Activated CD4-positive, alpha-beta T cell treated with anti-CD3 and anti-CD28 coated beads for 36 hours (primary cell): ENCODE data around the gene EHBP1. TPM values are rescaled to one million over a fixed set of nuclear protein-coding genes. Genes with fewer than 3 reads are reported as not detected.

Experiments
- ATAC-seq: fragments of 200-7000 bp; cut with Tn5 transposase; one replicate; pipeline ENCODE4 v1.10.0; 2021; ENCODE audit warnings: mild to moderate bottlenecking, moderate library complexity
- CTCF ChIA-PET: fragments of 350-600 bp; sonication (Branson Sonifier 250); formaldehyde crosslinking; loops from one replicate; lab custom pipeline; 2021; ENCODE audit warnings: antibody characterized with exemption; lab: Charles Lee
- POLR2A ChIA-PET: fragments of 350-600 bp; sonication (Branson Sonifier 250); formaldehyde crosslinking; loops from one replicate; lab custom pipeline; 2021; ENCODE audit warnings: antibody characterized with exemption, inconsistent platforms; lab: Charles Lee
- DNase-seq: peaks from one replicate; pipeline ENCODE4 v3.0.0-alpha.2; 2020
- H3K27ac Mint-ChIP-seq: one replicate; pipeline ENCODE4 v1.8.0; 2021; ENCODE audit warnings: mixed read lengths
- H3K27me3 Mint-ChIP-seq: one replicate; pipeline ENCODE4 v1.8.0; 2021; ENCODE audit warnings: mixed read lengths
- H3K36me3 Mint-ChIP-seq: one replicate; pipeline ENCODE4 v1.8.0; 2021; ENCODE audit warnings: low read depth, mixed read lengths
- H3K4me1 Mint-ChIP-seq: one replicate; pipeline ENCODE4 v1.8.0; 2021; ENCODE audit warnings: mixed read lengths
- H3K4me3 Mint-ChIP-seq: one replicate; pipeline ENCODE4 v1.8.0; 2021; ENCODE audit warnings: mild to moderate bottlenecking, moderate library complexity, mixed read lengths
- H3K9me3 Mint-ChIP-seq: one replicate; pipeline ENCODE4 v1.8.0; 2021; ENCODE audit warnings: low read depth, mixed read lengths
- intact Hi-C, 2 experiments: fragments of 100-400 bp; cut with DNase I in 1 of 2; cut with micrococcal nuclease in 1 of 2; formaldehyde crosslinking; loops; one replicate each; pipeline versions ENCODE4 v1.14.2 to v1.15.1; 2022 to 2024; cut with DNase I, micrococcal nuclease
- total RNA-seq, 2 experiments: library from RNA; stranded (reverse); gene quantifications; one replicate each; pipeline ENCODE4 v1.2.3, GENCODE V29; 2021

The EHBP1 gene
- total RNA-seq, 2 experiments from 2014 or later = 27.3 to 28.5 TPM

GRCh38 chr2:63048367-63049171 lies 343.1 kb downstream of the EHBP1 start:
- ATAC-seq = no peak
- Mint-ChIP-seq H3K27me3 (peaks cover 71% of the 10 kb centered on the region), H3K36me3 (peaks cover 17% of the 10 kb centered on the region), H3K4me1 (peaks cover 44% of the 10 kb centered on the region), H3K9me3 (no peaks in the 10 kb centered on the region), H3K4me3 (peak overlapping the region; percentile 75), H3K27ac (no peak overlapping the region)
- intact Hi-C loops = loop anchor here (1.0 kb wide), 2 partner anchors 9 to 10 kb away; no protein-coding TSS in a partner anchor
- peak; percentile 29 for DNase-seq
- ChIA-PET POLR2A (no interaction called here), CTCF (no interaction called here)

- DNase-seq (peak; percentile 24), ATAC-seq (no peak)
- H3K27ac Mint-ChIP-seq = no peak overlapping the region
- POLR2A ChIA-PET = no interaction called here
- intact Hi-C loops = loop anchor here in 1 of 2 experiments (1.0 kb wide), 1 partner anchor 9 kb away; no protein-coding TSS in a partner anchor
- CTCF ChIA-PET = no interaction called here
- peaks cover 49% of the 10 kb centered on the region for H3K4me1 Mint-ChIP-seq
- no peaks in the 10 kb centered on the region for H3K9me3 Mint-ChIP-seq
- H3K4me3 Mint-ChIP-seq = peak overlapping the region; percentile 75
- peaks cover 74% of the 10 kb centered on the region for H3K27me3 Mint-ChIP-seq
- H3K36me3 Mint-ChIP-seq = peaks cover 14% of the 10 kb centered on the region
These were observed 343.9 kb downstream of the EHBP1 start for GRCh38 chr2:63049211-63049969.

- ATAC-seq (peak; percentile 42), DNase-seq (peak; percentile 51)
- H3K36me3 Mint-ChIP-seq = peaks cover 10% of the 10 kb centered on the region
- CTCF ChIA-PET = no interaction called here
- peaks cover 77% of the 10 kb centered on the region for H3K27me3 Mint-ChIP-seq
- no peaks in the 10 kb centered on the region for H3K9me3 Mint-ChIP-seq
- POLR2A ChIA-PET = no interaction called here
- peak overlapping the region; percentile 75 for H3K4me3 Mint-ChIP-seq
- H3K4me1 Mint-ChIP-seq = peaks cover 54% of the 10 kb centered on the region
- peak overlapping the region; percentile 47 for H3K27ac Mint-ChIP-seq
- intact Hi-C loops = loop anchor here (1.0 to 10.0 kb wide), 10 partner anchors 8 to 792 kb away; partner anchors contain the start of genes MDH1 (in 2 of the 2), WDPCP (in 2 of the 2), EHBP1 (in 1 of the 2) and UGP2 (in 1 of the 2)
These were observed 344.4 kb downstream of the EHBP1 start for GRCh38 chr2:63049970-63050333.

GRCh38 chr2:63050334-63051041 lies 345.0 kb downstream of the EHBP1 start, which contains the start of gene OTX1:
Gene OTX1, plus strand, starts transcription at chr2:63050830. Its CDS starts 2,161 bp downstream, at chr2:63052991.
- H3K4me1 Mint-ChIP-seq = peaks cover 60% of the 10 kb centered on the region
- H3K27me3 Mint-ChIP-seq = peaks cover 78% of the 10 kb centered on the region
- ChIA-PET CTCF (no interaction called here), POLR2A (no interaction called here)
- peaks cover 5% of the 10 kb centered on the region for H3K36me3 Mint-ChIP-seq
- DNase-seq (peak; percentile 80), ATAC-seq (peak; percentile 80)
- H3K9me3 Mint-ChIP-seq = no peaks in the 10 kb centered on the region
- intact Hi-C loops = loop anchor here (2.0 to 10.0 kb wide), 9 partner anchors 263 to 792 kb away; partner anchors contain the start of genes MDH1 (in 2 of the 2), WDPCP (in 2 of the 2), EHBP1 (in 1 of the 2) and UGP2 (in 1 of the 2)
- H3K27ac Mint-ChIP-seq = peak within 1 kb of the TSS; percentile 47
- H3K4me3 Mint-ChIP-seq = peak within 1 kb of the TSS; percentile 75

GRCh38 chr2:63051042-63051794 lies 345.7 kb downstream of the EHBP1 start:
- POLR2A ChIA-PET = interaction anchor here (0.6 kb wide), 1 partner anchor 352 kb away, joined by 5 read pairs; no protein-coding TSS in a partner anchor
- Mint-ChIP-seq H3K4me3 (peak overlapping the region; percentile 71), H3K27me3 (peaks cover 79% of the 10 kb centered on the region), H3K27ac (no peak overlapping the region), H3K36me3 (no peaks in the 10 kb centered on the region), H3K4me1 (peaks cover 67% of the 10 kb centered on the region), H3K9me3 (no peaks in the 10 kb centered on the region)
- CTCF ChIA-PET = interaction anchor here (0.7 kb wide), 1 partner anchor 117 kb away, joined by 3 read pairs; no protein-coding TSS in a partner anchor
- DNase-seq = peak; percentile 30
- intact Hi-C loops = loop anchor here (2.0 to 10.0 kb wide), 9 partner anchors 264 to 791 kb away; partner anchors contain the start of genes MDH1 (in 2 of the 2), WDPCP (in 2 of the 2), EHBP1 (in 1 of the 2) and UGP2 (in 1 of the 2)
- no peak for ATAC-seq

- ChIA-PET CTCF (interaction anchor here (0.7 kb wide), 1 partner anchor 116 kb away, joined by 3 read pairs; no protein-coding TSS in a partner anchor), POLR2A (interaction anchor here (0.6 kb wide), 1 partner anchor 351 kb away, joined by 5 read pairs; no protein-coding TSS in a partner anchor)
- Mint-ChIP-seq H3K27me3 (peaks cover 79% of the 10 kb centered on the region), H3K4me1 (peaks cover 70% of the 10 kb centered on the region), H3K36me3 (no peaks in the 10 kb centered on the region), H3K27ac (no peak overlapping the region), H3K4me3 (no peak overlapping the region), H3K9me3 (no peaks in the 10 kb centered on the region)
- intact Hi-C loops = loop anchor here (2.0 to 10.0 kb wide), 9 partner anchors 265 to 790 kb away; partner anchors contain the start of genes MDH1 (in 2 of the 2), WDPCP (in 2 of the 2), EHBP1 (in 1 of the 2) and UGP2 (in 1 of the 2)
- DNase-seq (peak; percentile 18), ATAC-seq (no peak)
These were observed 346.4 kb downstream of the EHBP1 start for GRCh38 chr2:63051795-63052333.

GRCh38 chr2:63052411-63053080 lies 347.0 kb downstream of the EHBP1 start:
- intact Hi-C loops = loop anchor here (5.0 to 10.0 kb wide), 6 partner anchors 265 to 790 kb away; partner anchors contain the start of genes MDH1 (in 1 of the 2), UGP2 (in 1 of the 2) and WDPCP (in 1 of the 2)
- no peak overlapping the region for H3K27ac Mint-ChIP-seq
- H3K4me1 Mint-ChIP-seq = peaks cover 71% of the 10 kb centered on the region
- ATAC-seq (no peak), DNase-seq (peak; percentile 14)
- no peaks in the 10 kb centered on the region for H3K36me3 Mint-ChIP-seq
- no peak overlapping the region for H3K4me3 Mint-ChIP-seq
- ChIA-PET POLR2A (no interaction called here), CTCF (interaction anchor here (0.6 kb wide), 1 partner anchor 49 kb away, joined by 3 read pairs; no protein-coding TSS in a partner anchor)
- no peaks in the 10 kb centered on the region for H3K9me3 Mint-ChIP-seq
- H3K27me3 Mint-ChIP-seq = peaks cover 79% of the 10 kb centered on the region

- Mint-ChIP-seq H3K4me3 (no peak overlapping the region), H3K27ac (no peak overlapping the region), H3K9me3 (no peaks in the 10 kb centered on the region), H3K4me1 (peaks cover 73% of the 10 kb centered on the region), H3K36me3 (no peaks in the 10 kb centered on the region), H3K27me3 (peaks cover 81% of the 10 kb centered on the region)
- ChIA-PET POLR2A (interaction anchor here (0.6 kb wide), 1 partner anchor 29 kb away, joined by 5 read pairs; no protein-coding TSS in a partner anchor), CTCF (interaction anchor here (0.6 kb wide), 1 partner anchor 50 kb away, joined by 3 read pairs; no protein-coding TSS in a partner anchor)
- no peak for ATAC-seq
- intact Hi-C loops = loop anchor here (5.0 to 10.0 kb wide), 6 partner anchors 266 to 789 kb away; partner anchors contain the start of genes MDH1 (in 1 of the 2), UGP2 (in 1 of the 2) and WDPCP (in 1 of the 2)
- DNase-seq = peak; percentile 11
These were observed 347.8 kb downstream of the EHBP1 start for GRCh38 chr2:63053081-63053888.
